ENCODE results near the gene C1orf226. TPM values are rescaled to one million over a fixed set of nuclear protein-coding genes. Genes with fewer than 3 reads are reported as not detected.

Gene C1orf226
- total RNA-seq, 1 experiment from 2014 or later: 7.7 TPM

DNA sequence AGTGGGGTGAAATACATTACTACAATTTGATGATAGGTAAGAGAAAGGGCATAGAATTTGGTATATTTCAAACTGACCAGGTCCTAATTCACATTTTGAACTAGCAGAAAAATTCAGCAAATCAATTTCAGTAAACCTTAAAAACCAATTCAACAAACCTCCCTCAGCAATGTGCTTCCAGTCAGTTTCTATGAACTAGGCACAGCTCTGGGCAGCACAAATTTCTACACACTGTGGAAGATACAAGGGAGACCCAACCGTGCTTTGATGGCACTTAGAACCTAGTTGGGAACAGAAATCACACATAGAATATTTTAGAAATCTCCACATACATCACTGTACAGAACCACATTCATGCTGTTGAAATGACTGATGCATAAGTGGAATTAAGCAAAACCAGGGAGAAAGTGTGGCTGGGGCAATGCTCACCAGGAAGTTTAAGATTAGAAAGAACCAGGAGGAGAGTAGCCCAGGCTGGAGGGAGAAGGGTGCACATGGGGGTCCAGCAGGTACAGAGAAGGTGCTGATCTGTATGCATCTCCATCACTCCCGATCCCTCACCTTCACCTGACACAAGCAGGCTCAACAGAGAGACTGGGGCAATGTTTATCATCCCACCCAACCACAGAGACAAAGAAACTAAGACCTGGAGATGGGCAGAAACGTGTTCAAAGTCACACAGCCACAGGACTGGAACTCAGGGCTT lies 14.8 kb downstream of the C1orf226 start:
- POLR2A ChIA-PET: no interaction called here
- CTCF ChIA-PET: interaction anchor here (1.1 kb wide), 1 partner anchor 340 kb away, joined by 3 read pairs; no protein-coding TSS in a partner anchor
- H3K27ac ChIP-seq (ENCODE audit: low read depth, low read length): no peak overlapping the region
- no peak overlapping the region for H3K4me3 ChIP-seq (replicated peaks in 1 of 2; ENCODE audit: low read depth in 1 of 2, low read length in 2 of 2)
- no peaks in the 10 kb centered on the region for H3K9me3 ChIP-seq (ENCODE audit: control insufficient read depth in 1 of 2, insufficient read depth in 1 of 2, low read depth in 1 of 2, low read length in 2 of 2)
- no peaks in the 10 kb centered on the region for H3K36me3 ChIP-seq (ENCODE audit: control insufficient read depth in 1 of 2, insufficient read depth in 2 of 2, low read length in 2 of 2)
- TF ChIP-seq POLR2A (IDR thresholded peaks at IDR 0.05; ENCODE audit: borderline replicate concordance, extremely low read depth, insufficient read depth, insufficient read length) (no peak), JUND (IDR thresholded peaks at IDR 0.05) (no peak), CEBPB (IDR thresholded peaks at IDR 0.05; ENCODE audit: low read depth) (no peak), EZH2phosphoT487 (IDR thresholded peaks at IDR 0.05; ENCODE audit: borderline replicate concordance) (no peak), ZFX (IDR thresholded peaks at IDR 0.05) (no peak), EGR1 (IDR thresholded peaks at IDR 0.05; ENCODE audit: low read depth) (no peak), MAX (IDR thresholded peaks at IDR 0.05) (no peak), ZBTB33 (IDR thresholded peaks at IDR 0.05; ENCODE audit: extremely low read depth, insufficient replicate concordance, low read length) (no peak), ZNF274 (IDR thresholded peaks at IDR 0.05; ENCODE audit: low read depth, low read length) (no peak), SP1 (IDR thresholded peaks at IDR 0.05; ENCODE audit: low read depth) (no peak), SIN3A (IDR thresholded peaks at IDR 0.05; ENCODE audit: low read depth) (no peak), SRF (IDR thresholded peaks at IDR 0.05; ENCODE audit: low read depth) (no peak), TCF7L2 (IDR thresholded peaks at IDR 0.05; ENCODE audit: borderline replicate concordance, extremely low read depth, insufficient read depth, insufficient read length) (no peak)
- TF ChIP-seq, protein P1, sequence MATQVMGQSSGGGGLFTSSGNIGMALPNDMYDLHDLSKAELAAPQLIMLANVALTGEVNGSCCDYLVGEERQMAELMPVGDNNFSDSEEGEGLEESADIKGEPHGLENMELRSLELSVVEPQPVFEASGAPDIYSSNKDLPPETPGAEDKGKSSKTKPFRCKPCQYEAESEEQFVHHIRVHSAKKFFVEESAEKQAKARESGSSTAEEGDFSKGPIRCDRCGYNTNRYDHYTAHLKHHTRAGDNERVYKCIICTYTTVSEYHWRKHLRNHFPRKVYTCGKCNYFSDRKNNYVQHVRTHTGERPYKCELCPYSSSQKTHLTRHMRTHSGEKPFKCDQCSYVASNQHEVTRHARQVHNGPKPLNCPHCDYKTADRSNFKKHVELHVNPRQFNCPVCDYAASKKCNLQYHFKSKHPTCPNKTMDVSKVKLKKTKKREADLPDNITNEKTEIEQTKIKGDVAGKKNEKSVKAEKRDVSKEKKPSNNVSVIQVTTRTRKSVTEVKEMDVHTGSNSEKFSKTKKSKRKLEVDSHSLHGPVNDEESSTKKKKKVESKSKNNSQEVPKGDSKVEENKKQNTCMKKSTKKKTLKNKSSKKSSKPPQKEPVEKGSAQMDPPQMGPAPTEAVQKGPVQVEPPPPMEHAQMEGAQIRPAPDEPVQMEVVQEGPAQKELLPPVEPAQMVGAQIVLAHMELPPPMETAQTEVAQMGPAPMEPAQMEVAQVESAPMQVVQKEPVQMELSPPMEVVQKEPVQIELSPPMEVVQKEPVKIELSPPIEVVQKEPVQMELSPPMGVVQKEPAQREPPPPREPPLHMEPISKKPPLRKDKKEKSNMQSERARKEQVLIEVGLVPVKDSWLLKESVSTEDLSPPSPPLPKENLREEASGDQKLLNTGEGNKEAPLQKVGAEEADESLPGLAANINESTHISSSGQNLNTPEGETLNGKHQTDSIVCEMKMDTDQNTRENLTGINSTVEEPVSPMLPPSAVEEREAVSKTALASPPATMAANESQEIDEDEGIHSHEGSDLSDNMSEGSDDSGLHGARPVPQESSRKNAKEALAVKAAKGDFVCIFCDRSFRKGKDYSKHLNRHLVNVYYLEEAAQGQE (IDR thresholded peaks at IDR 0.05; ENCODE audit: low read depth): no peak
- TF ChIP-seq, protein P2, sequence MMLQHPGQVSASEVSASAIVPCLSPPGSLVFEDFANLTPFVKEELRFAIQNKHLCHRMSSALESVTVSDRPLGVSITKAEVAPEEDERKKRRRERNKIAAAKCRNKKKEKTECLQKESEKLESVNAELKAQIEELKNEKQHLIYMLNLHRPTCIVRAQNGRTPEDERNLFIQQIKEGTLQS (IDR thresholded peaks at IDR 0.05): no peak
- RAD21 ChIA-PET (ENCODE audit: low non-redundant PET in 1 of 2, low total read pairs in 2 of 2, uncharacterized antibody in 2 of 2, unreplicated experiment in 2 of 2): no interaction called here
- H3K27me3 ChIP-seq (ENCODE audit: insufficient read depth, low read length): no peaks in the 10 kb centered on the region
- intact Hi-C loops (cut with micrococcal nuclease): loop anchor here (10.0 kb wide), 1 partner anchor 152 kb away; no protein-coding TSS in a partner anchor
- H3K9me2 ChIP-seq (ENCODE audit: insufficient read depth): no peaks in the 10 kb centered on the region
- H3K9ac ChIP-seq (ENCODE audit: low read length): no peak overlapping the region
- no peak for ATAC-seq
- H2AFZ ChIP-seq (ENCODE audit: low read depth, low read length, poor library complexity, severe bottlenecking): no peak overlapping the region
- DNase-seq (ENCODE audit: low read depth, low spot score): no peak
- no TSS peak for BruUV-seq (replicated peaks)
- H4K20me1 ChIP-seq (ENCODE audit: insufficient read depth): no peaks in the 10 kb centered on the region
- H3K79me2 ChIP-seq (ENCODE audit: insufficient read depth, low read length): no peaks in the 10 kb centered on the region
- H3K4me1 ChIP-seq (ENCODE audit: control insufficient read depth in 1 of 2, insufficient read depth in 2 of 2, low read length in 2 of 2): no peaks in the 10 kb centered on the region; a peak in 1 of 4 replicates
- no peak overlapping the region for H3K4me2 ChIP-seq (ENCODE audit: low read length)

All from HCT116 (cell line).